Activated T-cell treated with anti-CD3 and anti-CD28 coated beads for 1 hour (primary cell): ENCODE measurements around the gene CTNNA3.
"Not testable (repeated sequence)": the region's sequence is repeated elsewhere in the genome, so short reads cannot be mapped to it uniquely, and the experiment has no call there.

Experiments
- DNase-seq: peaks from one replicate; pipeline ENCODE4 v3.0.0-alpha.2; 2020; ENCODE audit warnings: low read depth

Gene CTNNA3

GRCh38 chr10:67506083-67506756 is 189.8 kb downstream of the CTNNA3 start:
- no peak for DNase-seq

GRCh38 chr10:67492317-67493019 is 203.5 kb downstream of the CTNNA3 start:
- no peak for DNase-seq

- DNase-seq = no peak
These were observed 207.9 kb downstream of the CTNNA3 start for GRCh38 chr10:67487906-67488619.

- DNase-seq = no peak
These were observed 208.8 kb downstream of the CTNNA3 start for GRCh38 chr10:67487199-67487598.

- DNase-seq = no peak
These were observed 218.1 kb downstream of the CTNNA3 start for GRCh38 chr10:67477868-67478267.

- DNase-seq = no peak
These were observed 219.8 kb downstream of the CTNNA3 start for GRCh38 chr10:67476201-67476600.

GRCh38 chr10:67473850-67474633 is 222.0 kb downstream of the CTNNA3 start:
- no peak for DNase-seq

- DNase-seq = no peak
These were observed 225.0 kb downstream of the CTNNA3 start for GRCh38 chr10:67471022-67471421.

GRCh38 chr10:67464278-67464677 is 231.7 kb downstream of the CTNNA3 start:
- DNase-seq = no peak

GRCh38 chr10:67452892-67453291 is 243.1 kb downstream of the CTNNA3 start:
- DNase-seq = no peak

- no peak for DNase-seq
These were observed 257.2 kb downstream of the CTNNA3 start for GRCh38 chr10:67438605-67439304.

GRCh38 chr10:67433276-67433675 is 262.7 kb downstream of the CTNNA3 start:
- DNase-seq = no peak

GRCh38 chr10:67402620-67403019 is 293.4 kb downstream of the CTNNA3 start:
- no peak for DNase-seq

- no peak for DNase-seq
These were observed 294.3 kb downstream of the CTNNA3 start for GRCh38 chr10:67401711-67402110.

GRCh38 chr10:67386841-67387533 is 309.0 kb downstream of the CTNNA3 start:
- not testable (repeated sequence) for DNase-seq

GRCh38 chr10:67386260-67386659 is 309.7 kb downstream of the CTNNA3 start:
- DNase-seq = no peak

GRCh38 chr10:67385566-67385965 is 310.4 kb downstream of the CTNNA3 start:
- DNase-seq = no peak

- no peak for DNase-seq
These were observed 310.9 kb downstream of the CTNNA3 start for GRCh38 chr10:67385089-67385488.

GRCh38 chr10:67331121-67331910 is 364.7 kb downstream of the CTNNA3 start:
- DNase-seq = no peak
